NCI-H2171 (cell line): ENCODE data around the gene ZNF273.
A peak's percentile ranks its signal among the peaks of the same experiment; 100 is the strongest.
"Not testable (repeated sequence)": the region's sequence is repeated elsewhere in the genome, so short reads cannot be mapped to it uniquely, and the experiment has no call there.

Source experiments
- DNase-seq: peaks from one replicate; lab custom pipeline; 2025; lab: John Stamatoyannopoulos, UW

The ZNF273 gene

GRCh38 chr7:64888901-64889685, 14.0 kb upstream of the ZNF273 start:
- DNase-seq, result no peak

DNA sequence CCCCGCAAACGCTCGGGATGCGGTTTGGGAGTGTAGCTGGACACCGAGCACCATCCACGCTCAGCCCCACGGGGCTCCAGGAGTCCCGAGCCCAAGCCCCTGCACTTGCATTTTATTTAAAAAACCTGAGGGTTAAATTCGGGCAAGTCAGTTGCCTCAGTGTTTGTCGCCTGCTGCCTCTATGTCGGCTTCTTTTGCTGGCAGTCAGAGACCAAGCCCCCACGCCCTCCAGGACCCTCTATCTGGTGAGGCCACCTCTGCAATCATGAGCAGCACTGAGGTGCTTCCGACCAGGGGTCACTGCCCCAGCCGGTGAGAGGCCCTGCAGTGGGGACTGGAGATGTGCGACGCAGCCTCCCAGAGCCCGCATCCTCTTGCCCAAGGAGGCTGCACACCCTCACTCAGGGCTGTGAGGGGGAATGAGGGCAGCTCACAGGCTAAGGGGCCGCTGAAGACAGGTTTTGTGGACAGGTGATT, 13.3 kb upstream of the ZNF273 start:
- DNase-seq, result no peak

- not testable (repeated sequence) for DNase-seq
These were observed 12.8 kb upstream of the ZNF273 start for GRCh38 chr7:64890273-64890672.

DNA sequence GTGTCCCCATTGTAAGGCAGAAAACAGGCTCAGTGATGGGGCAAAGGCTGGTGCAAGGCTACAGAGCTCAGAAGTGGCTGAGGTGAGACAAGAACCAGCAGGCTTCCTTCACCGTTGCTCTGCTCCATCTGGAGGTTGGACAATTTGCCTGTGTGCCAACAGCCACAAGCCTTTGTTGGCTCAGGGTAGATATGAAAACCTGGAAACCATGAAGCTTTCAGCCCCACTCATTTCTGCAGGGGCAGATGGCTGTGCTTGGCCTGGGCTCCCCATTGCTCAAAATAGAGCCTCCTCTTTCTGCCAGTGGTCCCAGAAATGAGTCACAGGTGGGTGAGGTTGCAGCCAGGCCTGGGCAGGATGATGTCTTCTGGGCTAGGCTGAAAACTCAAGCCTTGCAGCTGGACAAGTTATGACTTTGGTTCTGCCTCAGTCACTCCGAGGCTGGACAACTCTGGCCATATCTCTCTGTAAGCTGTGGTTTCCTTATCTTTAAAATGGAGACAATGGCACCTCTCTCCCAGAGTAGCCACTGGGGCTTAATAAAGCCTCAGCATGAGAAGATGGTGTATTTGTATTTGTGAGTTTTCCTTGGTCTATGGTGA, 12.2 kb upstream of the ZNF273 start:
- DNase-seq, result no peak

DNA sequence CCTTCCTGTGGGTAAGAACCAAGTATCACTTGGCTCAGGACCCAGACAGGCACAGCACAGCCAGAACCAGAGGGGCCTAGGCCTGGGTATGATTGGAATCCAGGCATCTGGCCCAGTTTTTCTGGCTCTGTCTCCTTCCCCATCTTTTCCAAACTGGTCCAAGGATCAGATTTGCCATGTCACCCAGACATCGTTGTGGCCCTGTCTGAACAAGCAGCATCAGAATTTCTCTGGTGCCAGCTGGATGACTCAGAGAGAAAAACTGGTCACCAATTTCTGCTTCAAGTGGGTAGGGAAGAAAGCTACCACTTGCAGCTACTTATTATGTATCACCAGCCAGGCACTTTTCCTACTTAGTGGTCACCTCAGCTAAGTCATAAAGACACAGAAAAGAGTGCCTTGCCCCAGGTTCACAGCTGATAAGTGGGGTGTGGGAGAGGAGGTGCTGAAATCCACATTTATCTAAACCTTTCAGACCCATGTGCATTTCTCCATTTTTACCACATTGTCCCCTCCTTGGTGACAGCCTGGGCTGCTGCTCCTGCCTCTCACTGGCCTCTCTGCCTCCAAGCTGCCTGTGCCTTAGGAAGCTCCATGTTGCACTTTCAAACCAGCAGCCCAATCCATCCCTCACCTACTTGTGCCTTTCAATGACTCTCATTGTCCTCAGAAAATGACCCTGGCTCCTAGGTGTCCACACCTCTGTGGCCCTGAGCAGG, 11.6 kb upstream of the ZNF273 start:
- DNase-seq, result not testable (repeated sequence)

DNA sequence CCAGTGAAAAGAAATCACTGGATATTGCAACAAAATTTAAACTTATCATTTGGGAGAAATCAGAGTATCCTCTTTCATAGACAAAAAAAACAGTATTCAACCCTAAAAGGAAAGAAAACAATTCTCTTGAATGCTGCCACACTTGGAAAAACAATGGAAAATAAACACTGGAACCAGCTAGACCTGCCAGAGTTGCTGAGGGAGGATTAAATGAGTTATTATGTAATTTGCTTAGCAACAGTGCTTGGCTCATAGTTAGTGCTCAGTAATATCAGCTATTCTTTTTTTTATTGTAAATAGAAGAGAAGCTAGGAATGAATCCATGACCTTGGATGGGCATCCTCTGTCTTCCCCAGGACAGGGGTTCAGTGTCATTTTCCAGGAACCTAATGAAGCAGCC, 11.0 kb upstream of the ZNF273 start:
- DNase-seq, result no peak

DNA sequence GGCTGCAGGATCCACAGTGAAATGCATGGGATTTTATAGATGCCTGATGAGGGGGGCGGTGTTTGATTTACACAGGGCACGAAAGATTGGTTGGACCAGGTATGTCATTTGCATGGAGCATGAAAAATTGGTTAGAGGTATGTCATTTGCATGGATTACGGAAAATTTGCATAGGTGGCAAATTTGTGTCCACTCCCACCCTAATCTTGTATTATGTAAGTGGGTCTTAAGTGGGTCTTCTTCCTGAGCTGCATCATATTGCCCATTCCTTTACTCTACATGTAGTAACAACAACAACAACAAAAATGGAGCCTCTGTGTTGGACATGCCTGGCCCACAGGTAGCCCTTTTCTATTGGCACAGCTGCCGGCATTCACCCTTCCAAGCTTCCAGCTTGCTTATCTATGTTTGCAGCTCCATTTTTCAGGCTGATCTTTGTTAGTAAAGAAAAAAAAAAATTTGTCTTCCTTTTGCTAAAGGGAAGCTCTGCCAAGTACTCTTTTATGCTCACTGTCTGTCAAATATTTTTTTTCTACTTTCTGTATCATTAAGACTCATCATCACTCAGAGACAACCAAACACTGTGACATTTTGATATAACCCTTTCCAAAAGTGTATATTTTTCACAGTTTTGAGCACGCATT, 10.3 kb upstream of the ZNF273 start:
- DNase-seq, result no peak

- peak; percentile 35 for DNase-seq
These were observed 9.7 kb upstream of the ZNF273 start for GRCh38 chr7:64893401-64893800.

- DNase-seq, result not testable (repeated sequence)
These were observed 640 bp upstream of the ZNF273 start for GRCh38 chr7:64902461-64902805.

GRCh38 chr7:64904008-64904407, 935 bp downstream of the ZNF273 start:
- DNase-seq, result no peak

- DNase-seq, result no peak
These were observed 2.1 kb downstream of the ZNF273 start for GRCh38 chr7:64905133-64905532.

DNA sequence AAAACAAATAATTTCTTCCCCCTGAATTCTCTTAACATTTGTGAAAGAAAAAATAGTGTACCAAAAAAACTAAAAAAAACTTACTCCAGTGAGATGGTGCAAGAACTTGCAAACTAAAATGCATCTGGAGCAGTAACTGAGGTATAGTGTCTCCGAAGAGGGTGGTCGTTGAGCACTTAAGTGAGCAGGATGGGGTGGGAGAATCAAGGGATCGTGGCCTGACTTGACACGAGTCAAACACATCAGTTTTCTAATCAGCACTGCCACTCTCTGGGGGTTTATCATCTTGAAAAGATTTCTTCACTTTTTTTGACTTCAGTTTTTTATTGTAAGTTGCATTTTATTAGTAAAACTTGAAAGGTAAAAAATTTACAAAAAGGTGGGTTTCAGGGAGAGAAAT, 2.5 kb downstream of the ZNF273 start:
- DNase-seq, result no peak

- no peak for DNase-seq
These were observed 4.7 kb downstream of the ZNF273 start for GRCh38 chr7:64907641-64908326.

DNA sequence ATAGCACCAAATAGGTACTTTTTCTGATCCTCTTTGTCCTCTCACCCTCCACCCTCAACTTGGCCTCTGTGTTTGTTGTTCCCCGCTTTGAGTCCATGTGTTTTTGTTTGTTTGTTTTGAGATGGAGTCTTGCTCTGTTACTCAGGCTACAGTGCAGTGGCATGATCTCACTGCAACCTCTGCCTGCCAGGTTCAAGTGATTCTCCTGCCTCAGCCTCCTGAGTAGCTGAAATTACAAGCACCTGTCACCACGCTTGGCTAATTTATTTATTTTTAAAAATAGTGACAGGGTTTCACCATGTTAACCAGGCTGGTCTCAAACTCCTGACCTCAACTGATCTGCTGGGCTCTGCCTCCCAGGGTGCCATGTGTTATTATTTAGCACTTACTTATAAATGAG, 5.3 kb downstream of the ZNF273 start:
- DNase-seq, result no peak

DNA sequence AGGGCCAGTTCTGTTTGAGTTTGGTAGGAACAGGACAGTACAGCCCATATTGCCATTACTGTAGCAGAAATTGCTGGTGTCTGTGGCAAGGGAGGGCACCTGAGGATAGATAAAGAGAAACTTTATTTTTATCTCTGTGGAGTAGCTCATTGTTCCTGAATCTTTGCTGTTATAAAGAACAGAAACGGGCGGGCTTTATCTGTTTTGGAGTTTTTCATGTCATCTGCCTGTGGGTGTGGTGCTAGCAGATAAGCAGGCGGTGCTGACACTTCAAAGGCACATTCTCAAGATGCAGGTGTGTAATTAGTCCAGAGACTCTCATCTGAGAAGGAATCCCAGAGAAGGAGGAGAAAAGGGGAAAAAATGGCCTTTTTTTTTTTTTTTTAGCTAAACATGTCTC, 11.5 kb downstream of the ZNF273 start:
- no peak for DNase-seq

- DNase-seq, result not testable (repeated sequence)
These were observed 12.2 kb downstream of the ZNF273 start for GRCh38 chr7:64915301-64915700.

- not testable (repeated sequence) for DNase-seq
These were observed 25.4 kb downstream of the ZNF273 start for GRCh38 chr7:64928252-64929187.

- DNase-seq, result no peak
These were observed 31.4 kb downstream of the ZNF273 start for GRCh38 chr7:64934478-64934877.

DNA sequence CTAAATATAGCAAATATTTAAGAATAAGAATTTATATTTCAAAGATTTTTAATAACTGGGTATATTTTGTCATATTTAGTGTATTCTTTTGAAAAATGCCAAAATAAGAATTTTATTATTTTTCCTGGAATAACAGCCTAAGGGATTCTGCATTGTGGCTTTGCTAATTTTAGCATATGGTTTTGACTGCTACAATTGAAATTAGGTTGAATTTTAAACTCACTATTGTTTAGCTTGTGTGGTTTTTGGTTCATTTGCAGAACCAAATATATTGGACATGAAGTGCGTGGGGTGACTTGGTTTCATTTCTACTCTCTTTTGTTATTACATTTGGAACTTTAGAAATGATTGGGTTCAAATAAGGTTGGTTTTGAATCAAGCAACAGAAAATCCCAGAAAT, 35.5 kb downstream of the ZNF273 start:
- no peak for DNase-seq

DNA sequence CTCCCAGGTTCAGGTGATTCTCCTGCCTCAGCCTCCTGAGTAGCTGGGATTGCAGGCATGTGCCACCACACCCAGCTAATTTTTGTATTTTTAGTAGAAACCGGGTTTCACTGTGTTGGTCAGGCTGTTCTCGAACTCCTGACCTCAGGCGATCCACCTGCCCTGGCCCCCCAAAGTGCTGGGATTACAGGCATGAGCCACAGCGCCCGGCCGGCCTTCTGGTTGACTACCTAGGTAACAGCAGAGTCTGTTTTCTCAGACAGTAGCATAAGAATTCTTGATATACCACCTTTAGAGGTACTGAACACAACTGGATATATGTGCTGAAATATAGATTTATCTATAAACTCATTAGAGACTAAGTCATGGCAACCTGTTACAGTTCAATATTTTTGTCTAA, 36.9 kb downstream of the ZNF273 start:
- not testable (repeated sequence) for DNase-seq
